Pancreas (tissue), 10 donors: ENCODE measurements around the gene OSMR. TPM values are rescaled to one million over a fixed set of nuclear protein-coding genes. Genes with fewer than 3 reads are reported as not detected.
A peak's percentile ranks its signal among the peaks of the same experiment; 100 is the strongest.

Experiments
- ATAC-seq, 4 donors: fragments of 200-7000 bp; cut with Tn5 transposase; one replicate each; pipeline versions ENCODE4 v1.8.0 to v1.9.1; 2020; ENCODE audit warnings: mild to moderate bottlenecking in 4 of 4, moderate library complexity in 4 of 4
- DNase-seq, 6 donors: peaks; one replicate each; pipeline ENCODE4 v3.0.0-alpha.2; 2020
- FAIRE-seq: peaks from 2 replicates; lab custom pipeline; 2012; peaks lifted over from hg19 to GRCh38; lab: Jason Lieb, UNC
- H3K27ac ChIP-seq, 4 donors: fragments of 200-600 bp; sonication (generic); 1 replicate in 3 of 4; 2 replicates in 1 of 4; pipeline versions ENCODE4 v1.5.0 to v1.8.0; 2020
- H3K27me3 ChIP-seq, 4 donors: fragments of 200-600 bp; one replicate each; pipeline ENCODE4 v1.8.0; 2021
- H3K36me3 ChIP-seq, 3 donors: fragments of 200-600 bp; sonication (generic) in 1 of 3; one replicate each; pipeline versions ENCODE4 v1.5.0 to v1.8.0; 2020 to 2021
- H3K4me1 ChIP-seq, 3 donors: fragments of 200-600 bp; one replicate each; pipeline ENCODE4 v1.8.0; 2021
- H3K4me3 ChIP-seq, 4 donors: fragments of 200-600 bp; sonication (generic) in 2 of 4; one replicate each; pipeline versions ENCODE4 v1.5.0 to v1.8.0; 2020 to 2021
- H3K9me3 ChIP-seq, 4 donors: fragments of 200-600 bp; one replicate each; pipeline ENCODE4 v1.8.0; 2021
- CTCF ChIP-seq, 4 donors: fragments of 200-600 bp; sonication (generic) in 3 of 4; IDR thresholded peaks; one replicate each; pipeline versions ENCODE4 v1.5.0 to v1.8.0; 2021; ENCODE audit warnings: antibody characterized with exemption in 4 of 4
- WGBS, 2 donors: extraction: QIAGEN DNeasy Blood & Tissue Kit; methylation state at CpG; one replicate each; pipeline ENCODE4 v1.1.7; 2013; 5-methylcytosine and 5-hydroxymethylcytosine counted together
- intact Hi-C, 3 donors: fragments of 100-400 bp; cut with DNase I; formaldehyde crosslinking; loops; one replicate each; pipeline versions ENCODE4 v1.11.1 to v1.14.2; 2022
- polyA plus RNA-seq, 2 donors: library from polyadenylated mRNA; stranded (reverse); fragments of 200-250 nt; gene quantifications; one replicate each; pipeline ENCODE4 v1.2.3, GENCODE V29; 2013
- total RNA-seq, 6 donors: library from RNA; stranded (reverse); fragmentation: NEBNext Ultra II Directional in 4 of 6; extraction: Animal tissue kit (Norgen Biotek cat#: 25700) in 4 of 6; gene quantifications; one replicate each; pipeline versions ENCODE4 v1.2.1 to v1.2.4, GENCODE V29; 2021 to 2023
- donor health status: healthy with polysubstance abuse.
- donor health status: DM: no; HTN: no; CAD: no; lungs with moderate emphysema.
- donor health status: DM: no; HTN: no; CAD: no.
- donor health status: control.
- donor health status: control.
- donor health status: Bipolar disorder and iron deficiency.
- donor health status: DM: yes; HTN: yes; CAD: no.
- donor health status: DM: no; HTN: no; CAD: no.
- donor health status: DM: no; HTN: no; CAD: no.
- donor health status: DM: yes; HTN: yes; CAD: no.

The OSMR gene
- total and polyA plus RNA-seq, 8 donors, result 5.5 to 29.0 (median 9.1) TPM

DNA sequence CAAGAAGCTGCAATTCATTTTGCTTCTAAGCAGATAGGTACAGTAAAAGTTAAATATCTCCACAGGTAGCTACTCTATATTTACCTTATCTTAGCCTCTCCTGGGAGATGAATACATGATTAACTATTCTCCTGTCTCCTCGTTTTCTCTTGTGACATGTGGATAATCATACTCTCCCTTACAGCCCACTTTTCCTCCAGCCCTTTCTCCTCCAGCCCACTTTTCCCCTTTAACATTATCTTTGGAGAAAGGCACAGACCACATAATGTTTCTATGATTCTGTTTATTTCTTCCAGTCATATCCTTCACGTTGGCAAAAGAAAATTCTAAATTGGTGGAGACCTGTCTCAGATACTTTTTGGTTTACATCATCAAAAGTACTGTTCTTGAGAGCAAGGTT lies 84.0 kb downstream of the OSMR start:
- FAIRE-seq (no peak), DNase-seq (no peak), ATAC-seq (no peak)
- no peak overlapping the region for H3K4me3 ChIP-seq
- intact Hi-C loops, result loop anchor here in 1 of 3 donors (10.0 kb wide), 1 partner anchor 95 kb away; no protein-coding TSS in a partner anchor
- no peaks in the 10 kb centered on the region for H3K36me3 ChIP-seq
- TF ChIP-seq CTCF (IDR thresholded peaks at IDR 0.05), result no peak
- no peaks in the 10 kb centered on the region for H3K9me3 ChIP-seq
- no peak overlapping the region for H3K27ac ChIP-seq
- 54 to 63% methylated on average over 2 of the region's 2 CpGs for WGBS, 2 donors
- peaks cover 0 to 6% (median 4%) of the 10 kb centered on the region in 3 donors for H3K4me1 ChIP-seq
- no peaks in the 10 kb centered on the region for H3K27me3 ChIP-seq

DNA sequence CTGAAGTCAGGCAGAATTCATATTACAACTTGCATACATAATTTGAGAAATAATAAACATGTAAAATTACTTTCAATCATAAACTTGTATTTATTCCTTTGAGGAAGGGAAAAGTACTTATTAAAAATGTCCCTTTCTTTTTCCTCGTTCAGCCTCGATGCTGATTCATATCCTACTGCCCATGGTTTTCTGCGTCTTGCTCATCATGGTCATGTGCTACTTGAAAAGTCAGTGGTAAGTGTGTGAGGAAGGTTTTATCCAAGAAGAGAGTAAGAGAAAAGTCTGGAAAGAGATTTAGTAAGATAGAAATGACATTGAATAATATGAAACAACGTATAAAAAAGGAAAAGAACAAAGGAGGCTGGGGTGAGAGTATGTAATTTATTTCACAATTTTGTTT lies 85.9 kb downstream of the OSMR start:
- intact Hi-C loops, result no loop called here
- Histone ChIP-seq H3K27me3 (no peaks in the 10 kb centered on the region), H3K4me3 (no peak overlapping the region), H3K9me3 (no peaks in the 10 kb centered on the region), H3K4me1 (peaks cover 0 to 6% (median 4%) of the 10 kb centered on the region in 3 donors), H3K27ac (no peak overlapping the region), H3K36me3 (no peaks in the 10 kb centered on the region)
- ATAC-seq (no peak), DNase-seq (no peak), FAIRE-seq (no peak)
- WGBS, 2 donors, result 95 to 96% methylated on average over 4 of the region's 4 CpGs
- TF ChIP-seq CTCF (IDR thresholded peaks at IDR 0.05), result no peak

DNA sequence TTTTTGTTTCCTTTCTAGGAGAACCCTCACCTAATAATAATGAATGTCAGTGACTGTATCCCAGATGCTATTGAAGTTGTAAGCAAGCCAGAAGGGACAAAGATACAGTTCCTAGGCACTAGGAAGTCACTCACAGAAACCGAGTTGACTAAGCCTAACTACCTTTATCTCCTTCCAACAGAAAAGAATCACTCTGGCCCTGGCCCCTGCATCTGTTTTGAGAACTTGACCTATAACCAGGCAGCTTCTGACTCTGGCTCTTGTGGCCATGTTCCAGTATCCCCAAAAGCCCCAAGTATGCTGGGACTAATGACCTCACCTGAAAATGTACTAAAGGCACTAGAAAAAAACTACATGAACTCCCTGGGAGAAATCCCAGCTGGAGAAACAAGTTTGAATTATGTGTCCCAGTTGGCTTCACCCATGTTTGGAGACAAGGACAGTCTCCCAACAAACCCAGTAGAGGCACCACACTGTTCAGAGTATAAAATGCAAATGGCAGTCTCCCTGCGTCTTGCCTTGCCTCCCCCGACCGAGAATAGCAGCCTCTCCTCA lies 87.1 kb downstream of the OSMR start:
- no peak overlapping the region for H3K4me3 ChIP-seq
- FAIRE-seq, result no peak
- DNase-seq, result peak in 4 of 6 donors; percentile 24 to 65 (median 52)
- H3K27me3 ChIP-seq, result no peaks in the 10 kb centered on the region
- no peaks in the 10 kb centered on the region for H3K36me3 ChIP-seq
- peak; percentile 76 to 91 (median 88) for ATAC-seq
- intact Hi-C loops, result no loop called here
- TF ChIP-seq CTCF (IDR thresholded peaks at IDR 0.05), result no peak
- 43 to 55% methylated on average over 4 of the region's 4 CpGs for WGBS, 2 donors
- H3K4me1 ChIP-seq, result peaks cover 0 to 6% (median 4%) of the 10 kb centered on the region in 3 donors
- no peaks in the 10 kb centered on the region for H3K9me3 ChIP-seq
- H3K27ac ChIP-seq, result peak overlapping the region; percentile 9 to 46 (median 36)

DNA sequence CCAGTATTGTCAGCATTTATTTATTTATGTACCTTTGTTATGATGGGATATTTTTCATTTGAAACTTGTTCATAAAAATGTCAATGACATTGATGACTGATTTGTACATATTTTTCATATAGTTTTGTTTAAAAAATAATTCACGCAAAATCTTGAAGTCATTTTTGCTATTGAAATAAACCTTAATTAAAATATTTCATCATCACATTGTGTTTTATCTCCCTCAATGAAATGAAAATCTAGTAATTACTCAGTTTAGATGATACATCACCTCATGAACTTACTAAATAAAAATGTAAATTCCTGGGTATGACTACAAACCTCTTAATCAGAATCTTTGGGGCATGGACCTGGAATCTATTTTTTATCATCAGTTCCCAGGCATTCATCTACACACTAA lies 89.6 kb downstream of the OSMR start:
- no peak for TF ChIP-seq CTCF (IDR thresholded peaks at IDR 0.05)
- H3K36me3 ChIP-seq, result no peaks in the 10 kb centered on the region
- ATAC-seq, result no peak
- H3K4me3 ChIP-seq, result no peak overlapping the region
- FAIRE-seq, result no peak
- no peak for DNase-seq
- H3K27me3 ChIP-seq, result no peaks in the 10 kb centered on the region
- intact Hi-C loops, result no loop called here
- peaks cover 0 to 4% (median 0%) of the 10 kb centered on the region in 3 donors for H3K4me1 ChIP-seq
- no peak overlapping the region for H3K27ac ChIP-seq
- WGBS, 2 donors, result 38 to 99% methylated on average over 1 of the region's 1 CpG
- H3K9me3 ChIP-seq, result no peaks in the 10 kb centered on the region

- no peak for TF ChIP-seq CTCF (IDR thresholded peaks at IDR 0.05)
- Histone ChIP-seq H3K27me3 (no peaks in the 10 kb centered on the region), H3K36me3 (no peaks in the 10 kb centered on the region), H3K9me3 (no peaks in the 10 kb centered on the region), H3K4me1 (peaks cover 0 to 4% (median 0%) of the 10 kb centered on the region in 3 donors), H3K27ac (no peak overlapping the region), H3K4me3 (no peak overlapping the region)
- no peak for FAIRE-seq
- no peak for DNase-seq
- intact Hi-C loops, result no loop called here
- ATAC-seq, result no peak
- 96 to 98% methylated on average over 6 of the region's 6 CpGs for WGBS, 2 donors
These were observed 90.5 kb downstream of the OSMR start for GRCh38 chr5:38936269-38936668.
